Natural killer cell (primary cell): Measurements from ENCODE around the gene DOCK1. TPM values are rescaled to one million over a fixed set of nuclear protein-coding genes. Genes with fewer than 3 reads are reported as not detected.

Experiments used
- ATAC-seq, 3 donors: fragments of 150-1000 bp in 2 of 3; fragments of 200-7000 bp in 1 of 3; cut with Tn5 transposase; 1 replicate in 1 of 3; 2 replicates in 2 of 3; pipeline ENCODE4 v1.10.0; 2021; ENCODE audit warnings: mild to moderate bottlenecking in 2 of 3, moderate library complexity in 2 of 3
- DNase-seq, 2 donors: peaks; one replicate each; pipeline versions ENCODE4 v3.0.0 to v3.0.0-alpha.2; 2013 to 2021; ENCODE audit warnings: mixed read lengths in 1 of 2
- H3K27ac ChIP-seq: one replicate; pipeline ENCODE4 v1.5.1; 2013; ENCODE audit warnings: mild to moderate bottlenecking, low read length
- H3K27me3 ChIP-seq: one replicate; pipeline ENCODE4 v1.6.1; 2013; ENCODE audit warnings: low read length; ENCODE audit not compliant: control insufficient read depth, insufficient read depth
- H3K36me3 ChIP-seq: one replicate; pipeline ENCODE4 v1.6.1; 2013; ENCODE audit warnings: low read length; ENCODE audit not compliant: control insufficient read depth, insufficient read depth
- H3K4me1 ChIP-seq: one replicate; pipeline ENCODE4 v1.6.1; 2013; ENCODE audit warnings: low read length; ENCODE audit not compliant: control insufficient read depth, insufficient read depth
- H3K4me3 ChIP-seq: one replicate; pipeline ENCODE4 v1.5.1; 2013; ENCODE audit warnings: low read length
- H3K9me3 ChIP-seq: one replicate; pipeline ENCODE4 v1.6.1; 2013; ENCODE audit warnings: low read length; ENCODE audit not compliant: control insufficient read depth, insufficient read depth
- H3K27ac Mint-ChIP-seq, 2 donors: one replicate each; pipeline ENCODE4 v1.8.0; 2022; ENCODE audit warnings: mild to moderate bottlenecking in 2 of 2, mixed read lengths in 2 of 2, moderate library complexity in 1 of 2
- H3K27me3 Mint-ChIP-seq, 2 donors: one replicate each; pipeline ENCODE4 v1.8.0; 2022; ENCODE audit warnings: low read depth in 2 of 2, mixed read lengths in 2 of 2
- H3K36me3 Mint-ChIP-seq: one replicate; pipeline ENCODE4 v1.8.0; 2022; ENCODE audit warnings: mixed read lengths
- H3K4me1 Mint-ChIP-seq, 2 donors: one replicate each; pipeline ENCODE4 v1.8.0; 2022; ENCODE audit warnings: mixed read lengths in 2 of 2
- H3K4me3 Mint-ChIP-seq: one replicate; pipeline ENCODE4 v1.8.0; 2022; ENCODE audit warnings: mild to moderate bottlenecking, moderate library complexity, mixed read lengths
- H3K9me3 Mint-ChIP-seq, 2 donors: one replicate each; pipeline ENCODE4 v1.8.0; 2022; ENCODE audit warnings: mixed read lengths in 2 of 2
- WGBS: methylation state at CpG from one replicate; pipeline ENCODE4 v1.1.7; 2013; ENCODE audit warnings: missing lambda C conversion rate; ENCODE audit not compliant: insufficient coverage; 5-methylcytosine and 5-hydroxymethylcytosine counted together
- intact Hi-C: fragments of 100-400 bp; cut with micrococcal nuclease; formaldehyde crosslinking; loops from one replicate; pipeline ENCODE4 v1.14.2; 2022
- total RNA-seq, 4 donors: library from RNA; stranded (reverse); fragments of 120-200 nt in 1 of 4; gene quantifications; one replicate each; pipeline versions ENCODE4 v1.2.3 to v1.2.4, GENCODE V29; 2013 to 2022
- TF ChIP-seq, protein P1 (sequence below): fragments of 200-600 bp; IDR thresholded peaks from one replicate; pipeline ENCODE4 v1.8.0; 2022; ENCODE audit warnings: antibody characterized with exemption

DOCK1 gene
- total RNA-seq, 3 donors from 2014 or later (not counting 1 experiment from before 2014, with no cell fraction given) = 0.07 to 0.12 (median 0.08) TPM

DNA sequence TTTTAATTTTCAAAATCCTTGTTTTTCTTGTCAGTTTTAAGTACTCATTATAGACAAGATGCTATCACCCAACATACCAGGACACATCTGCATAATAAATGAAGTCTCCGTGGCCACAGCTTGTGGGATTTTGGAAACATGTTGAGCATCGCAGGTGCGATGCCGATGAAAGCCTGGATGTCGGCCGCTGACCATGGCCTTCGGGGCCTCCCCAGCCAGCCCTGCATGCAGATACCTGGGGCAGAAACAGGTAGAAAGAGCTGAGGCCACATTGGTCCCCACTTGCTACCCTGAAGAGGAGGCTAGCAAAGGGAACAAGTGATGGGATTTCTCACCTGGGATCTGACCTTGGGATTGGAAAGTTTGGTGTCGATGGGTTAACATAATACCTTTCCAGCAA, 123.8 kb downstream of the DOCK1 start:
- H3K9me3 Mint-ChIP-seq = no peaks in the 10 kb centered on the region
- H3K9me3 ChIP-seq = no peaks in the 10 kb centered on the region
- H3K27me3 ChIP-seq = no peaks in the 10 kb centered on the region
- no peak overlapping the region for H3K27ac Mint-ChIP-seq
- 94% methylated on average over 8 of the region's 8 CpGs for WGBS
- H3K4me1 ChIP-seq = no peaks in the 10 kb centered on the region
- no peak overlapping the region for H3K27ac ChIP-seq
- H3K4me3 Mint-ChIP-seq = no peak overlapping the region
- peaks cover 0 to 3% of the 10 kb centered on the region in 2 donors for H3K4me1 Mint-ChIP-seq
- no peak for DNase-seq
- TF ChIP-seq, protein P1, sequence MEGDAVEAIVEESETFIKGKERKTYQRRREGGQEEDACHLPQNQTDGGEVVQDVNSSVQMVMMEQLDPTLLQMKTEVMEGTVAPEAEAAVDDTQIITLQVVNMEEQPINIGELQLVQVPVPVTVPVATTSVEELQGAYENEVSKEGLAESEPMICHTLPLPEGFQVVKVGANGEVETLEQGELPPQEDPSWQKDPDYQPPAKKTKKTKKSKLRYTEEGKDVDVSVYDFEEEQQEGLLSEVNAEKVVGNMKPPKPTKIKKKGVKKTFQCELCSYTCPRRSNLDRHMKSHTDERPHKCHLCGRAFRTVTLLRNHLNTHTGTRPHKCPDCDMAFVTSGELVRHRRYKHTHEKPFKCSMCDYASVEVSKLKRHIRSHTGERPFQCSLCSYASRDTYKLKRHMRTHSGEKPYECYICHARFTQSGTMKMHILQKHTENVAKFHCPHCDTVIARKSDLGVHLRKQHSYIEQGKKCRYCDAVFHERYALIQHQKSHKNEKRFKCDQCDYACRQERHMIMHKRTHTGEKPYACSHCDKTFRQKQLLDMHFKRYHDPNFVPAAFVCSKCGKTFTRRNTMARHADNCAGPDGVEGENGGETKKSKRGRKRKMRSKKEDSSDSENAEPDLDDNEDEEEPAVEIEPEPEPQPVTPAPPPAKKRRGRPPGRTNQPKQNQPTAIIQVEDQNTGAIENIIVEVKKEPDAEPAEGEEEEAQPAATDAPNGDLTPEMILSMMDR = no peak
- no peaks in the 10 kb centered on the region for H3K36me3 Mint-ChIP-seq
- H3K36me3 ChIP-seq = no peaks in the 10 kb centered on the region
- no peak overlapping the region for H3K4me3 ChIP-seq
- intact Hi-C loops = no loop called here
- H3K27me3 Mint-ChIP-seq = peaks cover 2 to 7% of the 10 kb centered on the region in 2 donors
- ATAC-seq = no peak

DNA sequence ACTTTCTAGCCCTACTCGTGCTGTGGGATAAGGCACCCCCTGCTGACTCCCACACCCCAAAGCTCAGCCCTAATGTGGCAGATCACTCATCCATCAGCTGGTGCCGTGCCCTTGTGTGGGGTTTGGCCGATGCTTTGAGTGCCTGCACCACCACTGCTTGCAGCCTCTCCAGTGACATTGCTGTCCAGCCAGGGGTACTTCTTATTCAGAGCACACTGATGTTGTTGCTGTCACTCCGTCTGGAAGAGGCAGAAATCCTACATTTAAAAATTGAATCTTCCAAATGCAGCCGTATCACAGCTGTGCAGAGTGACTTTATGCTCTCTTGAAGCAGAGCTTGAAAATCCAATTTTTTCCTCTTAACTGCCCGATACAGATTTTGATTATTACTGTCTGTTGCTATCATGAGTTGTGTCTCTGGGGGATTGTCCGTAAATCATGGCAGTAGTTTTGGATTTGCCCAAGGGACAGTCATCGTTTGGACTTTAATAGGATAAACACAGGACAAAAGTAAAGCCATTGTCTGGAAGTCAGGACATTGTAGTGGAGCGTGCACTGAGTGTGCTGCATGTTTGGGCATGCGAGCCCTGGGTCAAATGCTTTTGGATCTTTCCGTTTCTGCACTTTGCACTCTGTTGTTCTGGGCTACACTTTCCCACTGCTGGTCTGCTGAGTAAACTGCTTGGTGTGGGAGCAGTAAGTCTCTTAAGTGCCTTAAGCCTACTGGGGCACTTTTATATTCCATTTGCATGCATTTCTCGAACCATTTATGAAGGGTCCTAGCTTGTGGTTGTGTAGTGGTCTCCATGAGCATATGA, 128.2 kb downstream of the DOCK1 start:
- Histone ChIP-seq H3K36me3 (no peaks in the 10 kb centered on the region), H3K27me3 (no peaks in the 10 kb centered on the region), H3K4me3 (no peak overlapping the region), H3K27ac (no peak overlapping the region), H3K4me1 (peaks cover 12% of the 10 kb centered on the region), H3K9me3 (no peaks in the 10 kb centered on the region)
- Mint-ChIP-seq H3K9me3 (no peaks in the 10 kb centered on the region), H3K36me3 (no peaks in the 10 kb centered on the region), H3K27me3 (peaks cover 3 to 7% of the 10 kb centered on the region in 2 donors), H3K4me1 (peaks cover 14 to 20% of the 10 kb centered on the region in 2 donors), H3K4me3 (no peak overlapping the region), H3K27ac (no peak overlapping the region)
- DNase-seq (no peak), ATAC-seq (no peak)
- WGBS = 86% methylated on average over 12 of the region's 12 CpGs
- TF ChIP-seq, protein P1 = no peak
- intact Hi-C loops = no loop called here

DNA sequence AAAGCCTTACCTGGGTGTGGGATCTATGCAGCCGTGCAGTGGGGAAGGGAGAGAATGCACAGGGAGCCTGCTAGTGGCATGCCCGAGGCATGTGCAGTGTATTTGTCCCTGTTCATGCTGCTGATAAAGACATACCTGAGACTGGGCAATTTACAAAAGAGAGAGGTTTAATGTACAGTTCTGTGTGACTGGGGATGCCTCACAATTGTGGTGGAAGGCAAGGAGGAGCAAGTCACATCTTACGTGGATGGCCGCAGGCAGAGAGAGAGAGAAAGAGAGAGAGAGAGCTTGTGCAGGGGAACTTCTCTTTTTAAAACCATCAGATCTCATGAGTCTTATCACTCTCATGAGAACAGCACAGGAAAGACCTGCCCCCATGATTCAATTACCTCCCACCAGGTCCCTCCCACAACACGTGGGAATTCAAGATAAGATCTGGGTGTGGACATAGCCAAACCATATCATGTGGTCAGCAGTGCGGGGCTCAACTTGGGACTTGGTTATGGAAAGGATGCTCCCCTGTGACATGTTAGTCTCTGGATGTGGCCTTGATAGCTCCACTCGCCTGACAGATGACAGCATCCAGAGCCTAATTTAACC, 128.9 kb downstream of the DOCK1 start:
- H3K36me3 ChIP-seq = no peaks in the 10 kb centered on the region
- no peaks in the 10 kb centered on the region for H3K9me3 Mint-ChIP-seq

More for the DNA sequence above, 128.9 kb downstream of the DOCK1 start:
- TF ChIP-seq, protein P1 = no peak
- Histone ChIP-seq H3K4me1 (peaks cover 12% of the 10 kb centered on the region), H3K27me3 (no peaks in the 10 kb centered on the region), H3K4me3 (no peak overlapping the region), H3K9me3 (no peaks in the 10 kb centered on the region), H3K27ac (no peak overlapping the region)
- peaks cover 14 to 20% of the 10 kb centered on the region in 2 donors for H3K4me1 Mint-ChIP-seq
- no peak for ATAC-seq
- H3K4me3 Mint-ChIP-seq = no peak overlapping the region
- H3K27me3 Mint-ChIP-seq = peaks cover 3 to 7% of the 10 kb centered on the region in 2 donors
- no peaks in the 10 kb centered on the region for H3K36me3 Mint-ChIP-seq
- intact Hi-C loops = no loop called here
- 81% methylated on average over 7 of the region's 7 CpGs for WGBS
- DNase-seq = no peak
- H3K27ac Mint-ChIP-seq = no peak overlapping the region
